NCI-H460 (cell line): Measurements from ENCODE around the gene ZBTB32. TPM values are rescaled to one million over a fixed set of nuclear protein-coding genes. Genes with fewer than 3 reads are reported as not detected.
"Not testable (repeated sequence)": the region's sequence is repeated elsewhere in the genome, so short reads cannot be mapped to it uniquely, and the experiment has no call there.

ENCODE experiments used
- DNase-seq: peaks from one replicate; pipeline ENCODE4 v3.0.0-alpha.2; 2016; ENCODE audit warnings: low read depth; ENCODE audit errors: extremely low read depth
- total RNA-seq: library from RNA; depleted of rRNA; stranded (reverse); fragments of >200 nt; shearing (Covaris generic); gene quantifications from 2 replicates; pipeline ENCODE4 v1.2.3, GENCODE V29; 2014

The ZBTB32 gene
- total RNA-seq, 1 experiment from 2014 or later = not detected

- DNase-seq = no peak
These were observed 14.1 kb downstream of the ZBTB32 start for GRCh38 chr19:35718345-35719041.

- no peak for DNase-seq
These were observed 15.2 kb downstream of the ZBTB32 start for GRCh38 chr19:35719402-35720162.

- DNase-seq = no peak
These were observed 15.8 kb downstream of the ZBTB32 start for GRCh38 chr19:35720163-35720524.

GRCh38 chr19:35720648-35721047 is 16.3 kb downstream of the ZBTB32 start:
- DNase-seq = no peak

GRCh38 chr19:35721374-35721773 is 17.0 kb downstream of the ZBTB32 start:
- no peak for DNase-seq

- DNase-seq = no peak
These were observed 18.1 kb downstream of the ZBTB32 start for GRCh38 chr19:35722461-35722860.

GRCh38 chr19:35722897-35723296 is 18.5 kb downstream of the ZBTB32 start:
- DNase-seq = no peak

GRCh38 chr19:35723671-35724070 is 19.3 kb downstream of the ZBTB32 start:
- DNase-seq = no peak

- DNase-seq = not testable (repeated sequence)
These were observed 19.8 kb downstream of the ZBTB32 start for GRCh38 chr19:35724132-35724531.

- no peak for DNase-seq
These were observed 20.2 kb downstream of the ZBTB32 start for GRCh38 chr19:35724560-35724959.

- DNase-seq = no peak
These were observed 21.0 kb downstream of the ZBTB32 start for GRCh38 chr19:35725216-35725861.

GRCh38 chr19:35727053-35727955 is 22.9 kb downstream of the ZBTB32 start:
- no peak for DNase-seq

- no peak for DNase-seq
These were observed 23.8 kb downstream of the ZBTB32 start for GRCh38 chr19:35727956-35728706.

- DNase-seq = no peak
These were observed 24.7 kb downstream of the ZBTB32 start for GRCh38 chr19:35729021-35729420.

GRCh38 chr19:35729763-35730162 is 25.4 kb downstream of the ZBTB32 start:
- no peak for DNase-seq

GRCh38 chr19:35730326-35730725 is 26.0 kb downstream of the ZBTB32 start:
- DNase-seq = no peak

- no peak for DNase-seq
These were observed 27.0 kb downstream of the ZBTB32 start for GRCh38 chr19:35731353-35731752.

GRCh38 chr19:35731779-35732405 is 27.5 kb downstream of the ZBTB32 start:
- no peak for DNase-seq

- DNase-seq = no peak
These were observed 28.3 kb downstream of the ZBTB32 start for GRCh38 chr19:35732540-35733179.
